Neural progenitor cell (in vitro differentiated cells): ENCODE data around the gene KIRREL3.

Source experiments
- EZH2 ChIP-seq: fragments of 200-600 bp; sonication (generic); IDR thresholded peaks from 2 replicates; pipeline ENCODE4 v1.6.1; 2017; ENCODE audit warnings: antibody characterized with exemption, mild to moderate bottlenecking, moderate library complexity
- TF ChIP-seq, protein P1 (sequence below): fragments of 200-600 bp; sonication (generic); IDR thresholded peaks from 2 replicates; pipeline ENCODE4 v1.5.1; 2017; ENCODE audit warnings: antibody characterized with exemption, mild to moderate bottlenecking

DNA sequence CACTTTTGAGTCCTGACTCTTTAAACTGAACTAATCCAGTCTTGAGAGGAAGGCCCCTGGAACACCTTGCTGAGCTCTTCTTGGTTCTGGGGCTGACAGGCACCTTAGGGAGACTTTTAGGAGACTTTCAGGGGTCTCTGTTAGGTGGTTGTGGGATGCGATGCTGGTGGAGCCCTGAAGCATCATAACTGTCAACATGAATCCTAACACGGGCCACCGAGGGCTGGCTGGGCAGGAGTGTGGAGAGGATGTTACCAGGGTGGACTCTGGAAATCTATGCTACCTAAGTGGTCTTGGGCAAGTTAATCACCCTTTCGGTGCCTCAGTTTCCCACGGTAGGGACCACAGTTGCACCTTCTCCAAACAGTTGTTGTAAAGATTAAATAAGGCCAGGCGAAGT, 538.6 kb downstream of the KIRREL3 start:
- TF ChIP-seq, protein P1, sequence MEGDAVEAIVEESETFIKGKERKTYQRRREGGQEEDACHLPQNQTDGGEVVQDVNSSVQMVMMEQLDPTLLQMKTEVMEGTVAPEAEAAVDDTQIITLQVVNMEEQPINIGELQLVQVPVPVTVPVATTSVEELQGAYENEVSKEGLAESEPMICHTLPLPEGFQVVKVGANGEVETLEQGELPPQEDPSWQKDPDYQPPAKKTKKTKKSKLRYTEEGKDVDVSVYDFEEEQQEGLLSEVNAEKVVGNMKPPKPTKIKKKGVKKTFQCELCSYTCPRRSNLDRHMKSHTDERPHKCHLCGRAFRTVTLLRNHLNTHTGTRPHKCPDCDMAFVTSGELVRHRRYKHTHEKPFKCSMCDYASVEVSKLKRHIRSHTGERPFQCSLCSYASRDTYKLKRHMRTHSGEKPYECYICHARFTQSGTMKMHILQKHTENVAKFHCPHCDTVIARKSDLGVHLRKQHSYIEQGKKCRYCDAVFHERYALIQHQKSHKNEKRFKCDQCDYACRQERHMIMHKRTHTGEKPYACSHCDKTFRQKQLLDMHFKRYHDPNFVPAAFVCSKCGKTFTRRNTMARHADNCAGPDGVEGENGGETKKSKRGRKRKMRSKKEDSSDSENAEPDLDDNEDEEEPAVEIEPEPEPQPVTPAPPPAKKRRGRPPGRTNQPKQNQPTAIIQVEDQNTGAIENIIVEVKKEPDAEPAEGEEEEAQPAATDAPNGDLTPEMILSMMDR: no peak
- TF ChIP-seq EZH2: no peak
